ENCODE measurements around the gene TOR1AIP2.
"Not testable (repeated sequence)": the region's sequence is repeated elsewhere in the genome, so short reads cannot be mapped to it uniquely, and the experiment has no call there.

The TOR1AIP2 gene

GRCh38 chr1:179805291-179806195 is 72.1 kb downstream of the TOR1AIP2 start:
- no peak for DNase-seq

GRCh38 chr1:179804417-179804816 is 73.2 kb downstream of the TOR1AIP2 start:
- not testable (repeated sequence) for DNase-seq

- no peak for DNase-seq
Observed at GRCh38 chr1:179803918-179804317, 73.7 kb downstream of the TOR1AIP2 start.

GRCh38 chr1:179803104-179803503 is 74.5 kb downstream of the TOR1AIP2 start:
- DNase-seq: peak; percentile 9

GRCh38 chr1:179800481-179800880 is 77.1 kb downstream of the TOR1AIP2 start:
- DNase-seq: no peak

- no peak for DNase-seq
Observed at GRCh38 chr1:179798864-179799516, 78.6 kb downstream of the TOR1AIP2 start.

GRCh38 chr1:179798213-179798863 is 79.3 kb downstream of the TOR1AIP2 start:
- DNase-seq: no peak

GRCh38 chr1:179794669-179795068 is 82.9 kb downstream of the TOR1AIP2 start:
- no peak for DNase-seq

GRCh38 chr1:179794146-179794545 is 83.5 kb downstream of the TOR1AIP2 start:
- no peak for DNase-seq

- DNase-seq: no peak
Observed at GRCh38 chr1:179793281-179793680, 84.3 kb downstream of the TOR1AIP2 start.
